Measurements from ENCODE around the gene MYBL2.

GRCh38 chr20:43662943-43663655 is 3.8 kb upstream of the MYBL2 start:
- no peak for TF ChIP-seq POLR2A (IDR thresholded peaks at IDR 0.05; ENCODE audit: low read length)
- TF ChIP-seq GATA1 (IDR thresholded peaks at IDR 0.05; ENCODE audit: low read depth, low read length), result no peak
